NCI-H2081 (cell line): ENCODE data around the gene PLLP.

ENCODE experiments used
- DNase-seq, 2 experiments: peaks; one replicate each; lab custom pipeline; 2025; lab: John Stamatoyannopoulos, UW

PLLP gene

GRCh38 chr16:57256601-57257395, 27.7 kb downstream of the PLLP start:
- no peak for DNase-seq

- DNase-seq, result no peak
Observed at GRCh38 chr16:57255686-57256415, 28.6 kb downstream of the PLLP start.

GRCh38 chr16:57253466-57253865, 31.0 kb downstream of the PLLP start:
- DNase-seq, result no peak

- no peak for DNase-seq
Observed at GRCh38 chr16:57252148-57252721, 32.2 kb downstream of the PLLP start.

- no peak for DNase-seq
Observed at GRCh38 chr16:57251352-57251751, 33.1 kb downstream of the PLLP start.

- DNase-seq, result peak in 1 of 2 experiments; percentile 19
Observed at GRCh38 chr16:57245472-57246113, 38.9 kb downstream of the PLLP start.

GRCh38 chr16:57244767-57245471, 39.6 kb downstream of the PLLP start, which contains the start of gene ARL2BP:
Gene ARL2BP, plus strand, starts transcription at chr16:57245259. Its CDS starts 109 bp downstream, at chr16:57245368.
- DNase-seq, result peak; percentile 87 to 91

- no peak for DNase-seq
Observed at GRCh38 chr16:57244463-57244766, 40.1 kb downstream of the PLLP start.

- no peak for DNase-seq
Observed at GRCh38 chr16:57242650-57243049, 41.8 kb downstream of the PLLP start.

GRCh38 chr16:57240851-57241250, 43.6 kb downstream of the PLLP start:
- no peak for DNase-seq

- no peak for DNase-seq
Observed at GRCh38 chr16:57239107-57239506, 45.4 kb downstream of the PLLP start.

GRCh38 chr16:57238682-57239081, 45.8 kb downstream of the PLLP start:
- no peak for DNase-seq

GRCh38 chr16:57236022-57236350, 48.5 kb downstream of the PLLP start:
- DNase-seq, result no peak

- peak in 1 of 2 experiments; percentile 73 for DNase-seq
Observed at GRCh38 chr16:57235128-57236021, 49.1 kb downstream of the PLLP start.

- DNase-seq, result no peak
Observed at GRCh38 chr16:57234707-57235092, 49.8 kb downstream of the PLLP start.

- DNase-seq, result no peak
Observed at GRCh38 chr16:57233944-57234706, 50.3 kb downstream of the PLLP start.

GRCh38 chr16:57231821-57232350, 52.6 kb downstream of the PLLP start:
- no peak for DNase-seq

GRCh38 chr16:57229079-57229478, 55.4 kb downstream of the PLLP start:
- no peak for DNase-seq

GRCh38 chr16:57226701-57227621, 57.5 kb downstream of the PLLP start:
- no peak for DNase-seq
